Fibroblast of skin of left quadriceps (primary cell): ENCODE results near the gene TUBD1.

Source experiments
- DNase-seq, 2 experiments: peaks; one replicate each; pipeline ENCODE4 v3.0.0-alpha.2; 2013; ENCODE audit warnings: low read depth in 2 of 2

Gene TUBD1

GRCh38 chr17:59825533-59826322 is 67.0 kb downstream of the TUBD1 start:
- DNase-seq: peak in 1 of 2 experiments; percentile 83

GRCh38 chr17:59815965-59816364 is 76.8 kb downstream of the TUBD1 start:
- peak in 1 of 2 experiments; percentile 9 for DNase-seq

GRCh38 chr17:59814685-59815084 is 78.1 kb downstream of the TUBD1 start:
- DNase-seq: no peak

- no peak for DNase-seq
These were observed 78.5 kb downstream of the TUBD1 start for GRCh38 chr17:59814276-59814675.

GRCh38 chr17:59812139-59812538 is 80.6 kb downstream of the TUBD1 start:
- no peak for DNase-seq

GRCh38 chr17:59811209-59811608 is 81.5 kb downstream of the TUBD1 start:
- no peak for DNase-seq

GRCh38 chr17:59810894-59811153 is 81.9 kb downstream of the TUBD1 start:
- no peak for DNase-seq
